Neural progenitor cell (in vitro differentiated cells): Measurements from ENCODE around the gene VSIG10L.

Source experiments
- CTCF ChIP-seq: fragments of 200-600 bp; sonication (generic); IDR thresholded peaks from 2 replicates; pipeline ENCODE4 v1.5.1; 2017; ENCODE audit warnings: antibody characterized with exemption, mild to moderate bottlenecking
- EZH2phosphoT487 ChIP-seq: fragments of 200-600 bp; sonication (generic); IDR thresholded peaks from 2 replicates; pipeline ENCODE4 v1.6.1; 2017; ENCODE audit warnings: antibody characterized with exemption

GRCh38 chr19:51342631-51343569, 961 bp upstream of the VSIG10L start:
- TF ChIP-seq CTCF (no peak), EZH2phosphoT487 (no peak)
